Small intestine (tissue), 7 donors: ENCODE measurements around the gene TMOD3. TPM values are rescaled to one million over a fixed set of nuclear protein-coding genes. Genes with fewer than 3 reads are reported as not detected.
"Not testable (repeated sequence)": the region's sequence is repeated elsewhere in the genome, so short reads cannot be mapped to it uniquely, and the experiment has no call there.

Source experiments
- DNase-seq, 2 donors: peaks; one replicate each; pipeline versions ENCODE4 v3.0.0 to v3.0.0-alpha.2; 2013
- FAIRE-seq: peaks from 2 replicates; lab custom pipeline; 2012; peaks lifted over from hg19 to GRCh38; lab: Jason Lieb, UNC
- H3K27ac ChIP-seq, 3 donors: one replicate each; pipeline ENCODE4 v1.5.1; 2013; ENCODE audit warnings: low read length in 2 of 3, mild to moderate bottlenecking in 2 of 3, control low read depth in 1 of 3, inconsistent platforms in 1 of 3, low read depth in 1 of 3, moderate library complexity in 1 of 3
- H3K27me3 ChIP-seq, 3 donors: one replicate each; pipeline ENCODE4 v1.6.1; 2013; ENCODE audit warnings: low read length in 3 of 3, inconsistent platforms in 1 of 3; ENCODE audit not compliant: control insufficient read depth in 3 of 3, insufficient read depth in 3 of 3
- H3K36me3 ChIP-seq, 3 donors: one replicate each; pipeline ENCODE4 v1.6.1; 2013; ENCODE audit warnings: low read length in 3 of 3, inconsistent platforms in 1 of 3, low read depth in 1 of 3, mild to moderate bottlenecking in 1 of 3, moderate library complexity in 1 of 3; ENCODE audit not compliant: control insufficient read depth in 3 of 3, insufficient read depth in 2 of 3
- H3K4me1 ChIP-seq, 3 donors: one replicate each; pipeline ENCODE4 v1.6.1; 2013; ENCODE audit warnings: low read length in 2 of 3, inconsistent platforms in 1 of 3, low read depth in 1 of 3, mild to moderate bottlenecking in 1 of 3, moderate library complexity in 1 of 3; ENCODE audit not compliant: control insufficient read depth in 3 of 3, insufficient read depth in 2 of 3
- H3K4me3 ChIP-seq, 3 donors: one replicate each; pipeline ENCODE4 v1.5.1; 2013; ENCODE audit warnings: low read length in 3 of 3, control low read depth in 1 of 3, inconsistent platforms in 1 of 3, low read depth in 1 of 3, mild to moderate bottlenecking in 1 of 3, moderate library complexity in 1 of 3
- H3K9me3 ChIP-seq, 2 donors: one replicate each; pipeline ENCODE4 v1.6.1; 2013; ENCODE audit warnings: low read depth in 1 of 2, low read length in 1 of 2; ENCODE audit not compliant: control insufficient read depth in 2 of 2, insufficient read depth in 1 of 2
- WGBS, 3 donors: extraction: QIAGEN DNeasy Blood & Tissue Kit; methylation state at CpG; one replicate each; pipeline ENCODE4 v1.1.7; 2013; 5-methylcytosine and 5-hydroxymethylcytosine counted together
- polyA plus RNA-seq, 4 donors: library from polyadenylated mRNA; stranded (reverse) in 3 of 4; unstranded in 1 of 4; fragments of 200-250 nt in 3 of 4; fragments of 120-200 nt in 1 of 4; gene quantifications; one replicate each; pipeline versions ENCODE4 v1.2.1 to v1.2.3, GENCODE V29; 2013
- donor health status: healthy with polysubstance abuse.
- donor health status: control.
- donor health status: control.
- donor health status: Bipolar disorder and iron deficiency.
- donor health status: healthy.

Gene TMOD3
- polyA plus RNA-seq, 4 donors = 13.2 to 44.8 (median 17.0) TPM

GRCh38 chr15:51876169-51876568 lies 46.7 kb downstream of the TMOD3 start:
- Histone ChIP-seq H3K4me1 (peaks cover 0 to 12% (median 6%) of the 10 kb centered on the region in 3 donors), H3K36me3 (peaks cover 3 to 22% (median 7%) of the 10 kb centered on the region in 3 donors), H3K4me3 (no peak overlapping the region), H3K27ac (no peak overlapping the region), H3K9me3 (no peaks in the 10 kb centered on the region), H3K27me3 (no peaks in the 10 kb centered on the region)
- DNase-seq (no peak), FAIRE-seq (no peak)
- 87 to 94% (median 94%) methylated on average over 5 of the region's 5 CpGs for WGBS, 3 donors

GRCh38 chr15:51878446-51879386 lies 49.3 kb downstream of the TMOD3 start:
- H3K27ac ChIP-seq = peak overlapping the region; percentile 11 to 59 (median 20)
- DNase-seq (peak; percentile 51 to 55), FAIRE-seq (no peak)
- peaks cover 0 to 20% (median 2%) of the 10 kb centered on the region in 3 donors for H3K36me3 ChIP-seq
- H3K4me3 ChIP-seq = no peak overlapping the region
- no peaks in the 10 kb centered on the region for H3K27me3 ChIP-seq
- 14 to 31% (median 15%) methylated on average over 1 of the region's 1 CpG for WGBS, 3 donors
- H3K4me1 ChIP-seq = peaks cover 0 to 12% (median 6%) of the 10 kb centered on the region in 3 donors
- no peaks in the 10 kb centered on the region for H3K9me3 ChIP-seq

GRCh38 chr15:51879555-51879954 lies 50.1 kb downstream of the TMOD3 start:
- no peak for FAIRE-seq
- Histone ChIP-seq H3K27ac (no peak overlapping the region), H3K4me1 (peaks cover 0 to 8% (median 7%) of the 10 kb centered on the region in 3 donors), H3K27me3 (no peaks in the 10 kb centered on the region), H3K36me3 (peaks cover 0 to 20% (median 2%) of the 10 kb centered on the region in 3 donors), H3K4me3 (no peak overlapping the region), H3K9me3 (no peaks in the 10 kb centered on the region)
- DNase-seq = no peak
- WGBS, 3 donors = 47 to 57% (median 50%) methylated on average over 1 of the region's 1 CpG

- FAIRE-seq (no peak), DNase-seq (no peak)
- 79 to 94% (median 89%) methylated on average over 2 of the region's 2 CpGs for WGBS, 3 donors
- Histone ChIP-seq H3K9me3 (peaks cover 0 to 5% of the 10 kb centered on the region in 2 donors), H3K4me3 (no peak overlapping the region), H3K36me3 (peaks cover 0 to 14% (median 2%) of the 10 kb centered on the region in 3 donors), H3K27me3 (no peaks in the 10 kb centered on the region), H3K27ac (no peak overlapping the region), H3K4me1 (peaks cover 0 to 5% (median 4%) of the 10 kb centered on the region in 3 donors)
Observed at GRCh38 chr15:51883271-51883837, 53.9 kb downstream of the TMOD3 start.

- DNase-seq (no peak), FAIRE-seq (no peak)
- no peak overlapping the region for H3K4me3 ChIP-seq
- 93 to 100% (median 100%) methylated on average over 1 of the region's 1 CpG for WGBS, 3 donors
- peaks cover 0 to 5% of the 10 kb centered on the region in 2 donors for H3K9me3 ChIP-seq
- no peak overlapping the region for H3K27ac ChIP-seq
- H3K27me3 ChIP-seq = no peaks in the 10 kb centered on the region
- H3K4me1 ChIP-seq = peaks cover 0 to 4% (median 0%) of the 10 kb centered on the region in 3 donors
- H3K36me3 ChIP-seq = peaks cover 0 to 14% (median 2%) of the 10 kb centered on the region in 3 donors
Observed at GRCh38 chr15:51884041-51884440, 54.6 kb downstream of the TMOD3 start.

- Histone ChIP-seq H3K27ac (no peak overlapping the region), H3K9me3 (peaks cover 0 to 5% of the 10 kb centered on the region in 2 donors), H3K4me3 (no peak overlapping the region), H3K27me3 (no peaks in the 10 kb centered on the region), H3K36me3 (peaks cover 0 to 18% (median 5%) of the 10 kb centered on the region in 3 donors), H3K4me1 (peaks cover 0 to 3% (median 0%) of the 10 kb centered on the region in 3 donors)
- FAIRE-seq (no peak), DNase-seq (no peak)
Observed at GRCh38 chr15:51884517-51885236, 55.2 kb downstream of the TMOD3 start.

- FAIRE-seq, H3K27me3 ChIP-seq: not testable (repeated sequence)
Observed at GRCh38 chr15:51885758-51886157, 56.3 kb downstream of the TMOD3 start.

More at GRCh38 chr15:51885758-51886157, 56.3 kb downstream of the TMOD3 start:
- DNase-seq, H3K9me3 ChIP-seq, H3K4me3 ChIP-seq, H3K4me1 ChIP-seq, H3K27ac ChIP-seq: not testable (repeated sequence)
- WGBS, 3 donors = 97 to 99% (median 97%) methylated on average over 29 to 32 of the region's 32 CpGs
- peaks cover 0 to 23% (median 7%) of the 10 kb centered on the region in 3 donors for H3K36me3 ChIP-seq
